Islet precursor cell (in vitro differentiated cells): ENCODE measurements around the gene PLEKHA7.

Experiments used
- DNase-seq: peaks from one replicate; pipeline ENCODE4 v3.0.0-alpha.2; 2018

The PLEKHA7 gene

DNA sequence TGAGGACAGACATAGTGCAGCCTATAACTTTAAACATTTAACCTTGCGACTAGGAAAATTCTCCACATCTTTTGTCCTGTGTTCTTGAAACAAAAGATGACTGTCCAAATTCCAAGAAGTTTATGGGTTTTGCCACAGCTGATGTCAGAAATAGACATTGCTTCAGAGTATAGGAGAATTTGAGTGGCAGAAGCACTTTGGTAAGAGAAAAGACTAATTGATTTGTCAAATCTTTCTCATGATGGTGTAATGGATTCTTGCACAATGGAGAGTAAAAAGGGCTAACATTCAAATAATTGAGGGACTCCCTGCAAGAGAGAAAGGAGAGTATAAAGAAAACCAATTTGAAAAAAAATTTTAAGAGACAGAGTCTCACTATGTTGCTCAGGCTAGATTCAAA is 250.5 kb downstream of the PLEKHA7 start:
- DNase-seq, result no peak

GRCh38 chr11:16759857-16760508 is 254.2 kb downstream of the PLEKHA7 start:
- no peak for DNase-seq

GRCh38 chr11:16758382-16759024 is 255.7 kb downstream of the PLEKHA7 start:
- DNase-seq, result no peak

DNA sequence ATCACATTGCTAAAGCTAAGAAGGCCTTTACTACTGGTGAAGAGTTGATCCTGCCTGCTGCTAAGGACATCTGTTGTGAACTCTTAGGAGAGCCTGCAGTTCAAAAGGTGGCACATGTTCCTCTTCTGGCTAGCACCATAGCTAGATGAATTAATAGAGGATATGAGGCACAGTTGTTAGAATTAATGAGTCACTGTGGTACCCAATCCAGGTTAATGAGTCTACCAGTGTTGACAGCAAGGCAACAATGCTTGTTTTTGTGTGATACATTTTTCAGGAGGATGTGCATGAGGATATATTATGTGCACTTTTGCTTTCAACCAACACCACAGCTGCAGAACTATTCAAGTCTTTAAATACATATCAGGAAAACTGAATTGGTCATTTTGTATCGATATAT is 263.8 kb downstream of the PLEKHA7 start:
- no peak for DNase-seq

- DNase-seq, result no peak
These were observed 264.5 kb downstream of the PLEKHA7 start for GRCh38 chr11:16749666-16750065.

DNA sequence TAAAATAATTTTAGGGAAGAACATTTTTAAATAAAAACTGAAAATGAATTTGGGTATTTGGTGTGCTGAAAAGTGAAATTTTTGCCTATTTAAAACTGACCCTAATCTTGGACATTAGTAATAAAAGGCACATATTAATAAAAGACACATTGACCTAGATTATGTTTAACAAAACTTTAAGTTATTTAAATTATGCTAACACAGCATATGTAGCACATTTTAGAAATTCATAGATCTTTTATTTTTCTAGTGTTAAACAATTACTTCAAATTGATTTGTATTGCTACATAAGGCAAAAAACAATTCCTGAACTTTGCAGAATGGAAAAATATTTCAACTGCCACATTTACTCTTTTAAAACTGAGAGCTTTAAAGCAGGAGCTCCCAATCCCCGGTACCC is 265.1 kb downstream of the PLEKHA7 start:
- DNase-seq, result no peak

DNA sequence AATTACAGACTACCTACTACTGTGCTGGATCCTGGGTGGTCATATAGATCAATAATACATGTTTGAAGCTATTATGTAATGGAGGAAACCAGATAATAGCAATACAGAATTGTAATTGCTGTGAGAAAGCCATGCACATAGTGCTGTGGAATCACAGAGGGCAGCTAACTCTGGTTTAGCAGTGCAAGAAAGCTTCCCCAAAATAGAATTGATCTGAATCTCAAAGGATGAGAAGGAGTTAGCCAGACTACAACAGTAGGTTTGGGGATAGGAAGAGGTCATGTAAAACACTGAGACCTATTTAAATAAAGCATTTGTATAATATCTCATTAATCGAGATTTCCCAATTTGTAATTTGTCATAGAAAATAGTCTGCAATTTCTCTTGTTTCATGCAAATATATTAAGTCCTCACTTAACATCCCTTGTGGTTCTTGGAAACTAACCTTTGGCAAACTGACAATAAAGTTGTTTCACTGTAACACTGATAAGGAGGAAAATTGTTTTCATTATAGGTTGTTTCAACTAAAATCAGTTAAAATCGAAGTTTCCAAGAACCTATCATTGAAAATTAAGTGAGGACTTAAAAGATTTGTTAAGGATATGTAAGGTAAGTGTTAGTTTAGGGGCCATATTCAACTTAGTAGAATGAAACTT is 268.1 kb downstream of the PLEKHA7 start:
- DNase-seq, result no peak

GRCh38 chr11:16744128-16744725 is 270.0 kb downstream of the PLEKHA7 start:
- no peak for DNase-seq

DNA sequence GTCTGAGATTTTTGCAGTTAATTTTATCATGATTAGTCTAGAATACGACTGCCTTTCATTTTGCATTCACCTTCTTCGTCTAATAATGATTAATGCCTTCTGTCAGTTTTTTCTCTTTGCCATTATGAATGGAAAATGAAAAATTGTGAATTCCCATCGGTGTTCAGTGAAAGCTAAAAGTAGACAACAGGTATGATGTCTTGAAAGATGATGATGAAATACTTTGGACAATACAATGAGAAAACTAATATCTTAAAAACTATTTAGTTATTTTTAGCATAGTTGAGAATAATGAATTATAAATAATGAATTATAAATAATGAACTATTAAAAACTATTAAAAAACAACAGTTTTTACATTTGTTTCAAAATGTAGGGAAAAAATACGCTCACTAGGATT is 270.7 kb downstream of the PLEKHA7 start:
- no peak for DNase-seq

- DNase-seq, result no peak
These were observed 272.7 kb downstream of the PLEKHA7 start for GRCh38 chr11:16741473-16741872.

DNA sequence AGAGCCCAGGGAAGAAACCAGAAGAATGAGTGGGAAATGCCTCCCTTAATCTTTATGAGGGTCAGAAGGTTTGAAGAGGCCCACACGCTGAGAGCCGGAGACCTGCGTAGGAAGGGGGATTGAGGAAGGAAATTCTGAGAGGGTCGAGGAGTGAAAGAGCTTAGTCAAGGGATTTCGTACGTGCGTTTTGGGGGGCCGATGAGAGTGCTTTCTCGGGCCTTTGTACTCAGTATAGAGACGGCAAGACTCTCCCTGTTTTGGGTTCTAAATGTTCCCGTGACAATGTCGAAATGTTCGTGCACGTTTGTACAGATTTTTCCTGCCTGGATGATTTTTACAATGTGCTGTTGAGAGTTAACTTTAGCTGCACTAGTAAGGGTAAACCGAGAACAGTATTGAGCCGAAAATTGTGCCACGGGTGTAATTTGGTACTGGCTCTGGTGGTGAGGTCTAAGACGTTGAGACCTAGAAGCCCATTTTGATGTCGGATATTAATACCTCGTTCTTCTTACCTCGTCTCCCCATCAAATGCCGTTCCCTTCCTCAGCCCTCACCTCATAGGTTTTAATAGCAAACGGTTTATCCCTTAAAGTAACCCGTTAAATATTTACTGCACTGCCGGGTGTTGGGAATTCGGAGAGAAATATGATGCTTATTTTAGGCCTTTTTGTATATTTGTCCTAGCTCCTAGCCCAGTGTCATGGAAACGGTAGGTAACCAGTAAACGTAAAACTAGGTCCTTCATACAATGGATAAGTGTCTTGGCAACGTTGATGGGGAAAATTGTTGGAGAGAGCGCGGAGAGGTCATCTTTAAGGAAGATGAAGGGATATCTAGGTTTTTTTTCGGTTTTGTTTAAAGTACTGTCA is 275.0 kb downstream of the PLEKHA7 start:
- no peak for DNase-seq

DNA sequence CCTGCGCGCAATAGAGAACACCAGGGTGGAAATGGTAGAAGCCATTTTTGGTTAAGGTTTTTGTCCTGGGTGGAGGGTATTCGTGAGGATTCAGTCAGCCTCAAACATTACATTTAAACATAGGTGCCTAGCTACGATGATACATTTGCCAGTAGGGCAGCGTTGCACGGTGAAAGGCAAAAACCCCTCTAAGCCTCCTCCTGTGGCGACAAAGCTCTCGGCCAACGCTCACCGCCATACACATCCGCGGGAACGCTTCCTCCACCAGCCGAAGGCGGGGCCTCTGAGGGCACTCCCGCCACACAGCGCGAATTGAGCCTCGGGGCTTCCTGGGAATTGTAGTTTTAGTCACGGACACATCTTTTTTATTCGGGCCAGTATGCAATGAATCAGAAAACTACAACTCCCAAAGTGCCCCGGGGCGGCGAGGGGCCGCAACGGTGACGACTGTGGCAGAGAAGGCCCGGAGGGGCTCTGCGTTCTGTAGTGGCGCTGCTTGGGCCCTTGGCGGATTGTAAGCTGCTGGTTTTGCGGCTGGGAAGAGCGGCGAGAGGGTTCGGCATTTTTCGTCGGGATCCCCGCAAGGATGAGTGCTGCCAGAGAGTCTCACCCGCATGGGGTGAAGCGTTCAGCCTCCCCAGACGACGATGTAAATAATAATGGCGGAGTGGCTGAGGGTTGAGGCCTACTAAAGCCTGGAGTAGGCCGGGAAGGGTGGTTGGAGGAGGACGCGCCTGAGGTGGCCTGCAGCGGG is 275.8 kb downstream of the PLEKHA7 start, which contains the start of gene C11orf58:
C11orf58 (plus strand) TSS at position 455 of the 754 bp plus-strand sequence; CDS start at position 587, 132 bp downstream.
- DNase-seq, result peak; percentile 99

DNA sequence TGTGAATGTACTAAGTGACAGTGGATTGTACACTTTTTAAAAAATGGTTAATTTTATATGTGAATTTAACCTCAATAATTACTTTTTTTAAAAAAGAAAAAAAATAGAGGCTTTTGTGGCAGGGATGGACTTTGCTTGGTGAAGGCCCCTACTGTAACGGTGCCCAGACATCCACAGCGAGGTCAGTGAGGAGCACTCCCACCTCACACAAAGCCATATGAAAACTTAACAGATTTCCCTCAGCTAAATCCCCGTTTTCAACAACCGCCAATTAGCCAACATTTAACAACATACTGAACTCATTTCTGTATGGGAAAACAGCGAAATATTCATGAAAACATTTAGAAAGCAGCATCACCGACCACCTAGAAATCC is 276.4 kb downstream of the PLEKHA7 start:
- DNase-seq, result no peak
